NT2/D1 (cell line): Measurements from ENCODE around the gene PRMT7.

Source experiments
- DNase-seq: peaks from one replicate; pipeline ENCODE4 v3.0.0-alpha.2; 2011; ENCODE audit warnings: low read depth, low spot score
- H3K27me3 ChIP-seq: 2 replicates; pipeline ENCODE4 v1.6.0; 2011; ENCODE audit warnings: mild to moderate bottlenecking; ENCODE audit not compliant: insufficient read length, insufficient read depth
- H3K36me3 ChIP-seq: 2 replicates; pipeline ENCODE4 v1.6.1; 2011; ENCODE audit warnings: mild to moderate bottlenecking, low read length, mixed read lengths; ENCODE audit not compliant: insufficient read depth, insufficient read length
- H3K4me1 ChIP-seq: 2 replicates; pipeline ENCODE4 v1.5.1; 2011; ENCODE audit not compliant: insufficient read depth, insufficient read length
- H3K4me3 ChIP-seq: 2 replicates; pipeline ENCODE4 v1.5.1; 2011; ENCODE audit warnings: low read depth; ENCODE audit not compliant: insufficient read length
- H3K9ac ChIP-seq: 2 replicates; pipeline ENCODE4 v1.6.0; 2011; ENCODE audit warnings: low read depth; ENCODE audit not compliant: insufficient read length
- H3K9me3 ChIP-seq: 2 replicates; pipeline ENCODE4 v1.5.1; 2011; ENCODE audit warnings: mild to moderate bottlenecking, low read length; ENCODE audit not compliant: insufficient read depth
- SUZ12 ChIP-seq: IDR thresholded peaks from 2 replicates; pipeline ENCODE4 v1.6.1; 2011; ENCODE audit not compliant: insufficient read length, insufficient read depth; ENCODE audit errors: extremely low read depth
- YY1 ChIP-seq: IDR thresholded peaks from 2 replicates; pipeline ENCODE4 v1.6.1; 2011; ENCODE audit not compliant: insufficient read length, insufficient read depth
- ZNF274 ChIP-seq: IDR thresholded peaks from 2 replicates; pipeline ENCODE4 v1.6.1; 2011; ENCODE audit warnings: mild to moderate bottlenecking, low read depth, low read length

The PRMT7 gene

GRCh38 chr16:68372806-68373205 lies 62.0 kb downstream of the PRMT7 start:
- DNase-seq, result no peak
- Histone ChIP-seq H3K36me3 (no peaks in the 10 kb centered on the region), H3K4me1 (peaks cover 15% of the 10 kb centered on the region), H3K9ac (no peak overlapping the region), H3K9me3 (no peaks in the 10 kb centered on the region), H3K27me3 (no peaks in the 10 kb centered on the region), H3K4me3 (no peak overlapping the region)
- TF ChIP-seq YY1 (no peak), SUZ12 (no peak), ZNF274 (no peak)

- no peaks in the 10 kb centered on the region for H3K36me3 ChIP-seq
- H3K27me3 ChIP-seq, result no peaks in the 10 kb centered on the region
- no peak for TF ChIP-seq YY1
- no peak for TF ChIP-seq ZNF274
- TF ChIP-seq SUZ12, result no peak
- H3K9ac ChIP-seq, result no peak overlapping the region
- peaks cover 15% of the 10 kb centered on the region for H3K4me1 ChIP-seq
- DNase-seq, result no peak
- H3K4me3 ChIP-seq, result no peak overlapping the region
- H3K9me3 ChIP-seq, result no peaks in the 10 kb centered on the region
Observed at GRCh38 chr16:68373528-68374245, 62.9 kb downstream of the PRMT7 start.

- Histone ChIP-seq H3K36me3 (no peaks in the 10 kb centered on the region), H3K4me3 (no peak overlapping the region), H3K4me1 (peaks cover 15% of the 10 kb centered on the region), H3K9me3 (no peaks in the 10 kb centered on the region), H3K9ac (peak overlapping the region; percentile 26), H3K27me3 (no peaks in the 10 kb centered on the region)
- no peak for DNase-seq
- TF ChIP-seq YY1, result no peak
- TF ChIP-seq SUZ12, result no peak
- TF ChIP-seq ZNF274, result no peak
Observed at GRCh38 chr16:68374246-68374805, 63.5 kb downstream of the PRMT7 start.

- Histone ChIP-seq H3K36me3 (no peaks in the 10 kb centered on the region), H3K9me3 (no peaks in the 10 kb centered on the region), H3K27me3 (no peaks in the 10 kb centered on the region), H3K4me1 (peaks cover 15% of the 10 kb centered on the region), H3K9ac (no peak overlapping the region), H3K4me3 (no peak overlapping the region)
- no peak for TF ChIP-seq SUZ12
- no peak for TF ChIP-seq YY1
- TF ChIP-seq ZNF274, result no peak
- no peak for DNase-seq
Observed at GRCh38 chr16:68374961-68375660, 64.3 kb downstream of the PRMT7 start.

GRCh38 chr16:68375801-68376536 lies 65.2 kb downstream of the PRMT7 start:
- no peaks in the 10 kb centered on the region for H3K27me3 ChIP-seq
- H3K4me3 ChIP-seq, result no peak overlapping the region
- no peaks in the 10 kb centered on the region for H3K36me3 ChIP-seq
- H3K9me3 ChIP-seq, result no peaks in the 10 kb centered on the region
- H3K4me1 ChIP-seq, result peaks cover 15% of the 10 kb centered on the region
- DNase-seq, result no peak
- TF ChIP-seq YY1 (no peak), ZNF274 (no peak), SUZ12 (no peak)
- no peak overlapping the region for H3K9ac ChIP-seq

- Histone ChIP-seq H3K4me1 (peaks cover 15% of the 10 kb centered on the region), H3K4me3 (no peak overlapping the region)
- no peak for TF ChIP-seq ZNF274
- no peak for TF ChIP-seq YY1
- no peak for TF ChIP-seq SUZ12
Observed at GRCh38 chr16:68376590-68376989, 65.8 kb downstream of the PRMT7 start.

GRCh38 chr16:68377221-68377620 lies 66.4 kb downstream of the PRMT7 start:
- Histone ChIP-seq H3K9ac (no peak overlapping the region), H3K27me3 (no peaks in the 10 kb centered on the region), H3K4me1 (peaks cover 15% of the 10 kb centered on the region), H3K4me3 (no peak overlapping the region), H3K36me3 (no peaks in the 10 kb centered on the region), H3K9me3 (no peaks in the 10 kb centered on the region)
- TF ChIP-seq SUZ12, result no peak
- TF ChIP-seq YY1, result no peak
- DNase-seq, result no peak

More at GRCh38 chr16:68376590-68376989, 65.8 kb downstream of the PRMT7 start:
- H3K9me3 ChIP-seq, result no peaks in the 10 kb centered on the region
- no peak overlapping the region for H3K9ac ChIP-seq
- H3K36me3 ChIP-seq, result no peaks in the 10 kb centered on the region
- DNase-seq, result no peak
- no peaks in the 10 kb centered on the region for H3K27me3 ChIP-seq
